Gastroesophageal sphincter (tissue), 2 donors: ENCODE results near the gene COLEC11.

Source experiments
- POLR2A ChIP-seq, 2 donors: fragments of 450-650 bp; IDR thresholded peaks; one replicate each; pipeline ENCODE4 v1.6.1; 2017; ENCODE audit warnings: antibody characterized with exemption in 2 of 2, mild to moderate bottlenecking in 2 of 2, moderate library complexity in 1 of 2
- POLR2AphosphoS5 ChIP-seq: sonication (generic); formaldehyde crosslinking; IDR thresholded peaks from one replicate; pipeline ENCODE4 v1.6.1; 2017; ENCODE audit warnings: antibody characterized with exemption

GRCh38 chr2:3665886-3666612 lies 71.1 kb downstream of the COLEC11 start:
- TF ChIP-seq POLR2AphosphoS5 (no peak), POLR2A (IDR thresholded peaks at IDR 0.05) (no peak)
